ENCODE results near the gene PRTFDC1.

GRCh38 chr10:24974976-24975375, 22.6 kb upstream of the PRTFDC1 start:
- no peak for TF ChIP-seq CTCF (IDR thresholded peaks at IDR 0.05; ENCODE audit: insufficient read depth, low read depth, low read length)
- TF ChIP-seq EZH2 (IDR thresholded peaks at IDR 0.05; ENCODE audit: insufficient read depth, low read length), result no peak
